Left renal cortex interstitium (tissue), 4 donors: ENCODE data around the gene FIGNL2. TPM values are rescaled to one million over a fixed set of nuclear protein-coding genes. Genes with fewer than 3 reads are reported as not detected.
"Not testable (repeated sequence)": the region's sequence is repeated elsewhere in the genome, so short reads cannot be mapped to it uniquely, and the experiment has no call there.

Experiments
- DNase-seq, 4 donors: peaks; one replicate each; pipeline ENCODE4 v3.0.0-alpha.2; 2013; ENCODE audit warnings: low read depth in 4 of 4, low spot score in 2 of 4, missing footprints in 1 of 4
- polyA plus RNA-seq, 4 donors: library from polyadenylated mRNA; unstranded; fragments of 120-200 nt; gene quantifications; one replicate each; pipeline ENCODE4 v1.2.1, GENCODE V29; 2013; ENCODE audit not compliant: insufficient read length in 4 of 4

FIGNL2 gene
- polyA plus RNA-seq: 1 to 10 TPM; 2.3 to 7.1 (median 5.2) TPM

DNA sequence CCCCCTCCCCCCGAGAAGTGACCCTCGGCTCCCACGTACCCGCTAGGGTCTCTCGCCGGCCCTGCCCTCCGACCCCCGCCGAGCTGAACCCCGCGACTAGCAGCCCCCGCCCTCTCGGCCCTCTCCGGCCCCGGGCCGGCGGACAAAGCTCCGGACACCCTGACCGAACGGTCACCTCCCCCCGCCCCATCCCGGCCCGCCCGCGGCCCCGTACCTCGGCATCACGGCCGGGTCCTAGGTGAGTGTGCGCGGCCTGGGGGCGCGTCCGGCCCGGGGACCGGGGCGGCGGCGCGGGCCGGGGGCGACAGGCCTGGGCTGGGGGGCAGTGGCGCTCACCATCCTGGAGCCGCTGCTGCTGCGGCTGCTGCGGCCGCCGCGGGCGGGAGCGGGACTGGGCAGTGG lies at the start of gene FIGNL2:
Gene FIGNL2 (minus strand): TSS at position 393 of the 402 bp plus-strand sequence. CDS start 26,305 bp downstream, outside the sequence.
- no peak for DNase-seq

DNA sequence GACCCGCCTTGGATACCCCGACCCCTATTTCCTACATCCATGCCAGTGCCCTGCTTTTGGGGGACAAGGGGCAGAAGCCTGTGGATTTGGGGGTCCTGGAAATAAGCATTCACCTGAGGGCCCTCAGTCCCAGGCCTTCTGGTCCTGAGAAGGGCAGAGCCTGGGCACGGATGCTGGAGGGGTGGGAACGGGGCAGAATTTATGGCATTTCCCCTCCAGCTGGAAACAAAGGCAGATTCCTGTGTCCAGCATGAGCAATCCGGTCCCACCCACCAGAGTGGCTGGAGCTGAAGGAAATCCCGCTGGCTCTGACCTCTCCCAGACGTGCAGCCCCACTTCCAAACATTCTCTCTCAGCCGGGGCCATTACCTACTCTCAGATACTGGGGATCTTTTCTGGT lies 48.7 kb upstream of the FIGNL2 start:
- DNase-seq: no peak

GRCh38 chr12:51896236-51896635 lies 47.7 kb upstream of the FIGNL2 start:
- no peak for DNase-seq

GRCh38 chr12:51895378-51896135 lies 47.0 kb upstream of the FIGNL2 start:
- DNase-seq: no peak

DNA sequence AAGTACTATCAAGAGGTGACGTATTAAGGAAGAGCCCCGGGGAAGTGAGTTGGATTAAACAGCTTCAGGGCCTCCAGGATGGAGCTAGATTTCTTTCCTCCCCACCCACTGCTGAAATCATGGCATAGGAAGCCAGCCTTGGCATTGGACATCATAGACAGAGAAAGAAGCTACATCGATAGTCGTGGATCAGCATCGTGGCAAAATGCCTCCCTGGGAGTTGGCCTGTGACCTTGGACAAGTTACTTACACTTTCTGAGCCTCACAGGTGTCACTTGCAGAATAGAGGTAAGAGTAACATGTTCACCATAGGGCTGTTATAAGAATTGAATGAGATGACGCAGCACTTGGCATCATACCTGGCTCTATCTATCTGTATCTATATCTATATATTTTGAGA lies 45.3 kb upstream of the FIGNL2 start:
- no peak for DNase-seq

- DNase-seq: no peak
Observed at GRCh38 chr12:51891843-51892242, 43.3 kb upstream of the FIGNL2 start.

DNA sequence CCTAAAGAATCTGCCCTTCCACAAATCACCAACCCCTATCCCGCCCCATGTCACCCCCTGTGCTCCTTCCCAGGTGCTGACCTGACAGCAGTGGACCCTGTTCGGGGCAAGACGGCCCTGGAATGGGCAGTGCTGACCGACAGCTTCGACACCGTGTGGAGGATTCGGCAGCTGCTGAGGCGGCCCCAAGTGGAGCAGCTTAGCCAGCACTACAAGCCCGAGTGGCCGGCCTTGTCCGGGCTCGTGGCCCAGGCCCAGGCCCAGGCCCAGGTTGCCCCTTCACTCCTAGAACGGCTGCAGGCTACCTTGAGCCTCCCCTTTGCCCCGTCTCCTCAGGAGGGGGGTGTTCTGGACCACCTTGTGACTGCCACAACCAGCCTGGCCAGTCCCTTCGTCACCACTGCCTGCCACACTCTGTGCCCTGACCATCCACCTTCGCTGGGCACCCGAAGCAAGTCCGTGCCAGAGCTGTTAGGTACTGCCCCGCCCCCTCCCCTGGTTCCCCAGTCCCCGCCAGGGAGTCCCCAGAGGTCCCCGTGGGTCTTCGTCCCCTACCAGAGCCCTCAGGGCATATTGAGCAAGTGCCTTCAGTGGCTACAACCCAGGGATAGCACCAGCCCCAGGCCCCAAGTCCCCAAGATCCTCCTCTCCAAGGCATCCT lies 42.1 kb upstream of the FIGNL2 start:
- no peak for DNase-seq

DNA sequence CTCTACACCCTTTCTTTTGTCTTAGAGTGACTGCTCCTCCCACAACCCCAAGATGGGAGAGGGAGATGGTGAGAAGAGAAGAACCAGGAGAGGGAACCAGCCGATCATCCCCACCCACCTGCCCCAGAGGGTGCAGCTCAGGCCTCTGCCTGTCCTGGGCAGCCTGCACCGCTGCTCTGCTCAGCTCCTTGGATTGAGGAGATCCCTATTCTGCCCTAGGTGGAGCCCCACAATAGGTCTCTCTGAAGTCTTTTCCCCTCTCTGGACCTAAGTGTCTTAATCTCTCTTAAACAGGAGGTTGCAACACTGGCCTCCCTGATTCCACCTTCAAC lies 41.6 kb upstream of the FIGNL2 start:
- no peak for DNase-seq

DNA sequence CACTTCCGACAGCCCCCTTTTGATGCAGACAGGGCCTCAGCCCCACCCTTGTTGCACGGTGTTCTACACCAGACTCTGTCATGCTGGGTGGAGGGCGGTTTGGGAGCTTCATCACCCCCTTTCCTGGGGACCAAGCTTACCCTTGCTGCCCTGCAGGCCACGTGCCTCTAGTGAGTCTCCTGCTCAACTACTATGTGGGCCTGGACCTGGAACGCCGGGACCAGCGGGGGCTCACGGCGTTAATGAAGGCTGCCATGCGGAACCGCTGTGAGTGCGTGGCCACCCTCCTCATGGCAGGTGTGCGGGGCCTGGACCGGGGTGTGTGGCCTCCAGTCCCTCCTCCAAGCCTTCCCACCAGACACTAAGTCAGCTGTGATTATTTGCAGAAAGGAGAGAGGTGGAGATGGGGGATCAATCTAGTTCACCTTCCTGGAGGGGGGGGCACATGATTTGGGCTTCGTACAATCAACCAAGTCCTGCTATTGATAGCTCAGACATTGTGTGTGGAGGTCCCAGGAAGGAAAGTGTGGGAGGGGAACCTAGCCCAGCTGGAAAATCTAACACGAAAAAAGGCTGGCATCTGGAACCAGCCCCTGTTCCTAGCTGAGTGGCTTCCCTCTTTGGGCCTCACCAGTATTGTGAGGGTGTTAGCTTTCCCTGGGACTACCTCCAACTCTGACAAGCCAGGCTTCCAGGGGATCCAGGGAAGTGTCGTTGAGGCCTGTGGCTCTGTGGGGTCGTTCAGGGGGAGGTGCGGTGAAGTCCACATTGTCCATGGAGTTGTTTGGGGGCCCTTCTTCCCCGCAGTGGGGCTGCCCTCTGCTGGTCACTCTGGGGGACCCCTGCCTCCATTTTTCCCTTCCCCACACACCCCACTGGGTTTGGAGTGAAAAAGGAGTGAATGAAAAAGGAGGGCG lies 41.0 kb upstream of the FIGNL2 start:
- DNase-seq: no peak

GRCh38 chr12:51888316-51889215 lies 40.0 kb upstream of the FIGNL2 start:
- DNase-seq: no peak

GRCh38 chr12:51887476-51888315 lies 39.2 kb upstream of the FIGNL2 start, which contains the start of gene ANKRD33:
TSS of gene ANKRD33 (plus strand) at chr12:51888103. CDS start at chr12:51888187, 84 bp downstream.
- no peak for DNase-seq

- DNase-seq: no peak
Observed at GRCh38 chr12:51886021-51886710, 37.6 kb upstream of the FIGNL2 start.

DNA sequence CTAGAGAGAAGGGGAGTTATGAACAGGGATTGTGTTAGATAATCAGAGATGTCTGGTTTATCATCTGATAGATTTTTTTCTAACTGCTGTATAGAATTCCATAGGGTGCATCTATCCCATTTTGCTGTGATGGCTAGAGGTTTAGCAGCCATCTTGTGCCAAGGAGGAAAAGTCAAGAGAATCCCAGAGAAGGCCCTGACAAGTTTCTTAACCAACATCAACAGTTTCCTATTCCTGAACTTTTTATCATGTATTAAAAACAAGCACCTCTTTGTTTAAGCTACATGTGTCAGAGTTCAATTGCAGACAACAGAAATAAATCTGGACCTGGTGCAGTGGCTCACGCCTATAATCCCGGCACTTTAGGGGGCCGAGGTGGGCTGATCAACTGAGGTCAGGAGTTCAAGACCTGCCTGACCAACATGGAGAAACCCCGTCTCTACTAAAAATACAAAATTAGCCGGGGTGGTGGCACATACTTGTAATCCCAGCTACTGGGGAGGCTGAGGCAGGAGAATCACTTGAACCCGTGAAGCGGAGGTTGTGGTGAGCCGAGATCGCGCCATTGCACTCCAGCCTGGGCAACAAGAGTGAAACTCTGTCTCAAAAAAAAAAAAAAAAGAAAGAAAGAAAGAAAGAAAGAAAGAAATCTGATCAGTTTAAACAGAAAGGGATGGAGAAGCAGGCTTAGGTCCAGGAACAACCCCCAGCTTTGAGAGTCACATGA lies 36.9 kb upstream of the FIGNL2 start:
- DNase-seq: not testable (repeated sequence)

DNA sequence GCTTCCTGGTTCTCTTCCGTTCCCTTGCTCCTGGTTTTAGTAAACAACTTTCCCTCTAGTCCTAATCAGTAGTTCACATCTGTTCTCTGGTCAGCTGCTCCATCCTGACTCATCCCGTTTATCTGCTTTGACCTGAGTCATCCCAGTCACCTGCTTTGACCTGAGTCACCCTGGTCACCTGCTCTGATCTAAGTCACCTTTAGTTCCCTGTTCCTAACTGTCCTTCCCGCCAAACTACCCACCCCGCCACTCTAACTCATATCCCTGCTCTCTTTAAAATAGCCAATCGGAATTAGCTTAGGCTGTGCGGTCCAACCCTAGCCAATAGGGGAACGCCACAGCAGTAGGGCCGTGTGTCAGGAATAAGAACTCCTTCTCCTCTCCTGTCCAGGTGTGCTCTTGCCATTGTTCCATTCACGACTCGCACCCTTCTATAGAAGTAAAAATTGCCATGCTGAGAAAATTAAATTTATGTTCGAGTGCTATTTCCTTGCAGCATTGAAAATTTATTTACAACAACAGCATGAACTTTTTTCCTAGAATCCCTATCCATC lies 36.2 kb upstream of the FIGNL2 start:
- no peak for DNase-seq

GRCh38 chr12:51883998-51884675 lies 35.6 kb upstream of the FIGNL2 start:
- no peak for DNase-seq

DNA sequence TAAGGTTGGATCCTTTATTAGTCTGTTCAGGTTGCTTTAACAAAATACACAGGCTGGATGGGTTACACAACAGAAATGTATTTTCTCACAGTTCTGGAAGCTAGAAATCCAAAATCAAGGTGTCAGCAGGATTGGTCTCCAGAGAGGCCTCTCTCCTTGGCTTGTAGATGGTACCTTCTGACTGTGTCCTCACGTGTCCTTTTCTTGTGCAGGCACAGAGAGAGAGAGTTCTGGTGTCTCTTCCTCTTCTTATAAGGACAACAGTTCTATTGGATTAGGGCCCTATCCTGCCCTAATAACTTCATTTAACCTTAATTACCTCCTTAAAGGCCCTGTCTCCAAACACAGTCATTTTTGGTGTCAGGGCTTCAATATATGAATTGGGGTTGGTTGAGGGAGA lies 34.8 kb upstream of the FIGNL2 start:
- no peak for DNase-seq

DNA sequence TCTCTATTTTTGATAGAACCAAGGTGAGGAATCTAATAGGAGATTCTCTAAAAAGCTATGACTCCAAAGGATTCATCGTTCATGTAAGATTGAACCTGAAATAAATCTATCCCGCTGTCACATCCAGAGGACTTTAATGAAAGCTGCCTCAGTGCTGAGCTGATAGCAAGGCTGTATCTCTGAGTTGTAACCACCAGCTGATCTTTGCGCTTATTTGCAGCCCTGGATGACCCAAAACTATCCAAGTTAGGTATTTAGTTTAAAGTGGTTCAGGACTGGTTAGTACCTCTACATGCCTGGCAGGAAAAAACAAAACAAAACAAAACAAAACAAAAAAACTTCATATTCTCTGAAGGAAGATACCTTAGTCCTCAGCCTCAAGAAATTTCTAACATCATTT lies 30.6 kb upstream of the FIGNL2 start:
- DNase-seq: no peak
